Stimulated activated CD8-positive, alpha-beta memory T cell treated with anti-CD3 and anti-CD28 coated beads, Interleukin-15, amount 100 ng/mL, for 1 hour (primary cell): Measurements from ENCODE around the gene NPHP4.

Experiments
- DNase-seq: peaks from one replicate; pipeline ENCODE4 v3.0.0-alpha.2; 2020; ENCODE audit warnings: low read depth

NPHP4 gene

GRCh38 chr1:5992026-5992813 is at the start of gene NPHP4:
TSS of gene NPHP4 (minus strand) at chr1:5992425. CDS start at chr1:5986289, 6,136 bp downstream.
- peak; percentile 98 for DNase-seq

GRCh38 chr1:6041432-6042062 is 49.3 kb upstream of the NPHP4 start:
- no peak for DNase-seq

GRCh38 chr1:6040861-6041415 is 48.7 kb upstream of the NPHP4 start:
- no peak for DNase-seq

- no peak for DNase-seq
Measured at GRCh38 chr1:6040444-6040843, 48.2 kb upstream of the NPHP4 start.

GRCh38 chr1:6039031-6039430 is 46.8 kb upstream of the NPHP4 start:
- no peak for DNase-seq

GRCh38 chr1:6038603-6039002 is 46.4 kb upstream of the NPHP4 start:
- DNase-seq, result no peak

- DNase-seq, result no peak
Measured at GRCh38 chr1:6037338-6037762, 45.1 kb upstream of the NPHP4 start.

GRCh38 chr1:6035719-6036118 is 43.5 kb upstream of the NPHP4 start:
- no peak for DNase-seq

GRCh38 chr1:6035303-6035702 is 43.1 kb upstream of the NPHP4 start:
- DNase-seq, result no peak

- no peak for DNase-seq
Measured at GRCh38 chr1:6034750-6035096, 42.5 kb upstream of the NPHP4 start.

- DNase-seq, result no peak
Measured at GRCh38 chr1:6033986-6034749, 41.9 kb upstream of the NPHP4 start.

- no peak for DNase-seq
Measured at GRCh38 chr1:6033124-6033523, 40.9 kb upstream of the NPHP4 start.

- DNase-seq, result no peak
Measured at GRCh38 chr1:6030547-6031261, 38.5 kb upstream of the NPHP4 start.

GRCh38 chr1:6030132-6030531 is 37.9 kb upstream of the NPHP4 start:
- DNase-seq, result no peak

- DNase-seq, result no peak
Measured at GRCh38 chr1:6029351-6029750, 37.1 kb upstream of the NPHP4 start.

- DNase-seq, result peak; percentile 27
Measured at GRCh38 chr1:6028042-6028850, 36.0 kb upstream of the NPHP4 start.

GRCh38 chr1:6027591-6027990 is 35.4 kb upstream of the NPHP4 start:
- DNase-seq, result no peak

- peak; percentile 81 for DNase-seq
Measured at GRCh38 chr1:6026095-6026809, 34.0 kb upstream of the NPHP4 start.

GRCh38 chr1:6025269-6026094 is 33.3 kb upstream of the NPHP4 start:
- no peak for DNase-seq

GRCh38 chr1:6024376-6024775 is 32.2 kb upstream of the NPHP4 start:
- DNase-seq, result no peak
